CD4-positive, alpha-beta T cell (primary cell): ENCODE measurements around the gene PLCB3. TPM values are rescaled to one million over a fixed set of nuclear protein-coding genes. Genes with fewer than 3 reads are reported as not detected.

Experiments
- ATAC-seq: fragments of 200-7000 bp; cut with Tn5 transposase; one replicate; pipeline ENCODE4 v1.10.0; 2022; ENCODE audit warnings: mild to moderate bottlenecking; ENCODE audit not compliant: poor library complexity
- CTCF ChIA-PET: fragments of 350-600 bp; sonication (Branson Sonifier 250); formaldehyde crosslinking; loops from one replicate; lab custom pipeline; 2021; ENCODE audit warnings: antibody characterized with exemption, inconsistent platforms; lab: Charles Lee
- POLR2A ChIA-PET: fragments of 350-600 bp; sonication (Branson Sonifier 250); formaldehyde crosslinking; loops from one replicate; lab custom pipeline; 2021; ENCODE audit warnings: antibody characterized with exemption, inconsistent platforms; lab: Charles Lee
- DNase-seq, 14 experiments: peaks; one replicate each; pipeline ENCODE4 v3.0.0-alpha.2; 2013 to 2020; ENCODE audit warnings: mixed read lengths in 2 of 14
- H3K27ac ChIP-seq, 2 donors: one replicate each; pipeline versions ENCODE4 v1.5.1 to v1.7.0; 2013; ENCODE audit warnings: low read length in 2 of 2, low read depth in 1 of 2, mild to moderate bottlenecking in 1 of 2
- H3K27me3 ChIP-seq, 2 experiments: 1 replicate in 1 of 2; 2 replicates in 1 of 2; pipeline versions ENCODE4 v1.6.1 to v1.7.0; 2013; ENCODE audit warnings: low read length in 2 of 2, control low read depth in 1 of 2, mild to moderate bottlenecking in 1 of 2, moderate library complexity in 1 of 2; ENCODE audit not compliant: insufficient read depth in 2 of 2, control insufficient read depth in 1 of 2
- H3K36me3 ChIP-seq: one replicate; pipeline ENCODE4 v1.6.1; 2013; ENCODE audit warnings: low read length, control low read depth; ENCODE audit not compliant: insufficient read depth
- H3K4me1 ChIP-seq: one replicate; pipeline ENCODE4 v1.6.1; 2013; ENCODE audit warnings: low read length, control low read depth; ENCODE audit not compliant: insufficient read depth
- H3K4me3 ChIP-seq: one replicate; pipeline ENCODE4 v1.5.1; 2013; ENCODE audit warnings: mild to moderate bottlenecking, low read length, moderate library complexity
- H3K9me3 ChIP-seq, 2 experiments: 1 replicate in 1 of 2; 2 replicates in 1 of 2; pipeline versions ENCODE4 v1.6.1 to v1.7.0; 2013; ENCODE audit warnings: low read length in 2 of 2, mild to moderate bottlenecking in 2 of 2, control low read depth in 1 of 2, moderate library complexity in 1 of 2; ENCODE audit not compliant: control insufficient read depth in 1 of 2, insufficient read depth in 1 of 2
- H3K27ac Mint-ChIP-seq: one replicate; pipeline ENCODE4 v1.8.0; 2020; ENCODE audit warnings: mixed read lengths
- H3K27me3 Mint-ChIP-seq: one replicate; pipeline ENCODE4 v1.8.0; 2021; ENCODE audit warnings: mixed read lengths
- H3K36me3 Mint-ChIP-seq: one replicate; pipeline ENCODE4 v1.8.0; 2021; ENCODE audit warnings: low read depth, mixed read lengths
- H3K4me1 Mint-ChIP-seq: one replicate; pipeline ENCODE4 v1.8.0; 2021; ENCODE audit warnings: low read depth, mixed read lengths
- H3K4me3 Mint-ChIP-seq: one replicate; pipeline ENCODE4 v1.8.0; 2020; ENCODE audit warnings: mild to moderate bottlenecking, mixed read lengths
- H3K9me3 Mint-ChIP-seq: one replicate; pipeline ENCODE4 v1.8.0; 2020; ENCODE audit warnings: mixed read lengths
- CTCF ChIP-seq: fragments of 200-600 bp; IDR thresholded peaks from one replicate; pipeline ENCODE4 v1.8.0; 2022; ENCODE audit warnings: antibody characterized with exemption, mild to moderate bottlenecking
- intact Hi-C, 2 experiments: fragments of 100-400 bp; cut with DNase I in 1 of 2; cut with micrococcal nuclease in 1 of 2; formaldehyde crosslinking; loops; one replicate each; pipeline versions ENCODE4 v1.15.1 to v1.9.0; 2023 to 2025; cut with DNase I, micrococcal nuclease
- total RNA-seq, 174 experiments: library from RNA in 2 of 174; stranded (reverse) in 2 of 174; gene quantifications; one replicate each; pipeline ENCODE4 v1.2.3 and lab custom pipeline; 2021 to 2026

Gene PLCB3
- total RNA-seq, 2 experiments from 2014 or later: 2.5 to 2.7 TPM

- H3K9me3 Mint-ChIP-seq: no peaks in the 10 kb centered on the region
- H3K27me3 ChIP-seq: no peaks in the 10 kb centered on the region
- intact Hi-C loops: loop anchor here (1.0 to 5.0 kb wide), 6 partner anchors 17 to 449 kb away; partner anchors contain the start of genes STIP1 (in 2 of the 2) and PLCB3 (in 1 of the 2)
- ChIA-PET POLR2A (interaction anchor here (1.2 to 7.1 kb wide), 5 partner anchors 21 to 81 kb away, joined by 3 to 116 read pairs (median 12); partner anchors contain the start of genes BAD, FKBP2, GPR137 and NUDT22), CTCF (interaction anchor here (1.2 to 5.4 kb wide), 11 partner anchors 14 to 203 kb away, joined by 3 to 123 read pairs (median 9); partner anchors contain the start of genes CATSPERZ, ESRRA, FKBP2 and NUDT22)
- ATAC-seq: no peak
- H3K27me3 Mint-ChIP-seq: no peaks in the 10 kb centered on the region
- peaks cover 53% of the 10 kb centered on the region for H3K36me3 ChIP-seq
- H3K36me3 Mint-ChIP-seq: peaks cover 78% of the 10 kb centered on the region
- no peak for TF ChIP-seq CTCF
- H3K9me3 ChIP-seq: no peaks in the 10 kb centered on the region
- no peak for DNase-seq
- peaks cover 40% of the 10 kb centered on the region for H3K4me1 ChIP-seq
- no peak overlapping the region for H3K4me3 ChIP-seq
- H3K4me1 Mint-ChIP-seq: peaks cover 42% of the 10 kb centered on the region
- no peak overlapping the region for H3K27ac Mint-ChIP-seq
- H3K27ac ChIP-seq: no peak overlapping the region
- peak overlapping the region; percentile 31 for H3K4me3 Mint-ChIP-seq
These were observed 47.8 kb upstream of the PLCB3 start for GRCh38 chr11:64203421-64204079.

GRCh38 chr11:64204080-64204440 lies 47.3 kb upstream of the PLCB3 start:
- H3K4me1 Mint-ChIP-seq: peaks cover 48% of the 10 kb centered on the region
- no peak overlapping the region for H3K27ac ChIP-seq
- POLR2A ChIA-PET: interaction anchor here (0.7 to 7.1 kb wide), 16 partner anchors 11 to 113 kb away, joined by 3 to 116 read pairs (median 20); partner anchors contain the start of genes BAD, CATSPERZ, DNAJC4 and ESRRA

More at GRCh38 chr11:64204080-64204440, 47.3 kb upstream of the PLCB3 start:
- H3K9me3 ChIP-seq: no peaks in the 10 kb centered on the region
- H3K27ac Mint-ChIP-seq: peak overlapping the region; percentile 78
- no peak for ATAC-seq
- H3K4me1 ChIP-seq: peaks cover 45% of the 10 kb centered on the region
- no peak for TF ChIP-seq CTCF
- no peak overlapping the region for H3K4me3 Mint-ChIP-seq
- no peak overlapping the region for H3K4me3 ChIP-seq
- CTCF ChIA-PET: interaction anchor here (0.6 to 5.4 kb wide), 29 partner anchors 9 to 204 kb away, joined by 3 to 123 read pairs (median 5); partner anchors contain the start of genes BAD, CATSPERZ, ESRRA and FKBP2
- intact Hi-C loops: loop anchor here (1.0 to 5.0 kb wide), 6 partner anchors 17 to 448 kb away; partner anchors contain the start of genes STIP1 (in 2 of the 2) and PLCB3 (in 1 of the 2)
- H3K27me3 Mint-ChIP-seq: no peaks in the 10 kb centered on the region
- no peaks in the 10 kb centered on the region for H3K27me3 ChIP-seq
- peaks cover 80% of the 10 kb centered on the region for H3K36me3 Mint-ChIP-seq
- peak in 1 of 14 experiments; percentile 26 for DNase-seq
- peaks cover 53% of the 10 kb centered on the region for H3K36me3 ChIP-seq
- no peaks in the 10 kb centered on the region for H3K9me3 Mint-ChIP-seq
